Adipocyte (in vitro differentiated cells): ENCODE measurements around the gene CNTNAP4.

ENCODE experiments used
- DNase-seq: peaks from one replicate; pipeline ENCODE4 v3.0.0-alpha.2; 2015; ENCODE audit warnings: low read depth
- H3K27me3 ChIP-seq: replicated peaks from 2 replicates; pipeline ENCODE4 v1.7.0; 2013; ENCODE audit warnings: mild to moderate bottlenecking, low read length, moderate library complexity; ENCODE audit not compliant: control insufficient read depth, insufficient read depth
- H3K36me3 ChIP-seq: 2 replicates; pipeline ENCODE4 v1.7.0; 2013; ENCODE audit warnings: low read length, mild to moderate bottlenecking, moderate library complexity; ENCODE audit not compliant: control insufficient read depth, insufficient read depth, severe bottlenecking
- H3K4me1 ChIP-seq: 2 replicates; pipeline ENCODE4 v1.7.0; 2013; ENCODE audit warnings: mild to moderate bottlenecking, low read length, moderate library complexity; ENCODE audit not compliant: control insufficient read depth, insufficient read depth
- H3K4me3 ChIP-seq: 2 replicates; pipeline ENCODE4 v1.7.0; 2013; ENCODE audit warnings: mild to moderate bottlenecking, low read length, moderate library complexity
- H3K9ac ChIP-seq: 2 replicates; pipeline ENCODE4 v1.7.0; 2013; ENCODE audit warnings: mild to moderate bottlenecking, low read length, moderate library complexity
- H3K9me3 ChIP-seq: 2 replicates; pipeline ENCODE4 v1.7.0; 2013; ENCODE audit warnings: mild to moderate bottlenecking, low read length, moderate library complexity; ENCODE audit not compliant: control insufficient read depth

CNTNAP4 gene

DNA sequence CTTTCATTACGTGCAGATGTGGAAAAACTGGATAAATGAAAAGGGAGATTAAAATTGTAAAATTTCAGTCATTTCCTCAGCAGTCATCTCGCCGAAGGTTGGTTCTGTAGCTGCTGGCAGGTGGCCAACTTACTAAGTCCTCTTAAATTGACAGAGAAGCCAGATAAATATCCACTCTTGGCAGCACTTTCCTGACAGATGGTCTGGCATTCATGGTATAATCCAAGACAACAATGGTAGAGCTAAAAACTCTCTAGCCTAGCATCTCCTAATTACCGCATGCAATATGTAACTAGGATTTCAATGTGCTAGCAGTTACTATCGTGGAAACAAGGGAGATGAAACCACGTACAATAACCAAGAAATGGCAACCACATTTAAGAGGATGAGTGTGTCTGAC lies 306.3 kb downstream of the CNTNAP4 start:
- Histone ChIP-seq H3K36me3 (no peaks in the 10 kb centered on the region), H3K9ac (no peak overlapping the region)

DNA sequence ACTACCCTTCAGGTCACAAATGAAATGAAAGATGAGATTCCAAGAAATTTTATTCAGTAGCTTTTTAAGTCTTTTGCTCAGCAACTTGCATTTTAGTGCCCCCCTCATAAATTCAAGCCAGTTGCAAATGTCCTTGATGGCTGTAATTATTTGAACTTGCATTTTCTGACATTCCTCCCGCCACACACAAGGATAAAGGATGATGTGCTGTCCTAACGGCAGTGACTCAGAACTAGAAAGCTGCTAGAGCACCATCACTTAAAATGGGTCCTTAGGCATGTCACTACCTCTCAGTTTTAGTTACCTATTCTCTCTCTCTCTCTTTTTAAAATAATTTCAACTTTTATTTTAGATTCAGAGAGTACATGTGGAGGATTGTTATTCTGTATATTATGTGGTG lies 306.7 kb downstream of the CNTNAP4 start:
- Histone ChIP-seq H3K9me3 (no peaks in the 10 kb centered on the region), H3K4me3 (no peak overlapping the region), H3K4me1 (no peaks in the 10 kb centered on the region), H3K36me3 (no peaks in the 10 kb centered on the region), H3K27me3 (no peaks in the 10 kb centered on the region), H3K9ac (no peak overlapping the region)
- DNase-seq: no peak

More for the DNA sequence above, 306.3 kb downstream of the CNTNAP4 start:
- Histone ChIP-seq H3K4me1 (no peaks in the 10 kb centered on the region), H3K27me3 (no peaks in the 10 kb centered on the region), H3K9me3 (no peaks in the 10 kb centered on the region), H3K4me3 (no peak overlapping the region)
- DNase-seq: peak; percentile 17

DNA sequence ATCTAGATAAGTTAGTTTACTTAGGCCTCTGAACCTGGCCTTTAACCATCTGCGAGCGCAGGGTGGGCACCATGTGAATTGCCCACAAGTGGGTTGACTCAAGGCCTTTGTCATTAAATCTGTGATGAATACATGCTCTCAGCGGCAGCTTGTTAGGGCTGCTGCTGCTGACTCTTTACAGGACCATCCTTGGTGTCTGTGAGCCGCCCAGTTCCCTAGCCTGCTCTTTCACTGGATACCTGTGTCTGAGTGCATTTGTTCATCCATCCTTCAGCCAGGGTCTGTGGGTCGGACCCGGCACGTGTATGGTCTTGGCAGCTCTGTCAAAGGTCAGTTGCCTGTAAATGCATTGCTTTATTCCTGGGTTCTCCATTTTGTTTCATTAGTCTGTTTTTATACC lies 321.3 kb downstream of the CNTNAP4 start:
- no peaks in the 10 kb centered on the region for H3K27me3 ChIP-seq
- H3K36me3 ChIP-seq: no peaks in the 10 kb centered on the region
- no peak overlapping the region for H3K9ac ChIP-seq
- H3K9me3 ChIP-seq: no peaks in the 10 kb centered on the region
- no peak overlapping the region for H3K4me3 ChIP-seq
- peaks cover 4% of the 10 kb centered on the region for H3K4me1 ChIP-seq
- DNase-seq: no peak

- H3K4me3 ChIP-seq: no peak overlapping the region
- no peaks in the 10 kb centered on the region for H3K4me1 ChIP-seq
- no peak overlapping the region for H3K9ac ChIP-seq
- no peaks in the 10 kb centered on the region for H3K27me3 ChIP-seq
- no peaks in the 10 kb centered on the region for H3K9me3 ChIP-seq
- DNase-seq: no peak
- no peaks in the 10 kb centered on the region for H3K36me3 ChIP-seq
These were observed 330.1 kb downstream of the CNTNAP4 start for GRCh38 chr16:76607317-76607716.
